Choroid plexus epithelial cell (primary cell): ENCODE data around the gene CASP3.
"Not testable (repeated sequence)": the region's sequence is repeated elsewhere in the genome, so short reads cannot be mapped to it uniquely, and the experiment has no call there.

ENCODE experiments used
- DNase-seq: peaks from one replicate; pipeline ENCODE4 v3.0.0-alpha.2; 2010; ENCODE audit warnings: low read depth
- H3K4me3 ChIP-seq: 2 replicates; pipeline ENCODE4 v1.5.1; 2011; ENCODE audit warnings: low read depth, mild to moderate bottlenecking, control low read depth, low read length, moderate library complexity
- TF ChIP-seq, protein P1 (sequence below): conservative IDR thresholded peaks from 2 replicates; pipeline ENCODE4 v1.5.1; 2011; ENCODE audit warnings: low read depth, mild to moderate bottlenecking, control low read depth, inconsistent platforms, low read length, moderate library complexity

CASP3 gene

GRCh38 chr4:184617600-184618196, 31.5 kb downstream of the CASP3 start:
- no peak overlapping the region for H3K4me3 ChIP-seq
- DNase-seq, result no peak
- TF ChIP-seq, protein P1, sequence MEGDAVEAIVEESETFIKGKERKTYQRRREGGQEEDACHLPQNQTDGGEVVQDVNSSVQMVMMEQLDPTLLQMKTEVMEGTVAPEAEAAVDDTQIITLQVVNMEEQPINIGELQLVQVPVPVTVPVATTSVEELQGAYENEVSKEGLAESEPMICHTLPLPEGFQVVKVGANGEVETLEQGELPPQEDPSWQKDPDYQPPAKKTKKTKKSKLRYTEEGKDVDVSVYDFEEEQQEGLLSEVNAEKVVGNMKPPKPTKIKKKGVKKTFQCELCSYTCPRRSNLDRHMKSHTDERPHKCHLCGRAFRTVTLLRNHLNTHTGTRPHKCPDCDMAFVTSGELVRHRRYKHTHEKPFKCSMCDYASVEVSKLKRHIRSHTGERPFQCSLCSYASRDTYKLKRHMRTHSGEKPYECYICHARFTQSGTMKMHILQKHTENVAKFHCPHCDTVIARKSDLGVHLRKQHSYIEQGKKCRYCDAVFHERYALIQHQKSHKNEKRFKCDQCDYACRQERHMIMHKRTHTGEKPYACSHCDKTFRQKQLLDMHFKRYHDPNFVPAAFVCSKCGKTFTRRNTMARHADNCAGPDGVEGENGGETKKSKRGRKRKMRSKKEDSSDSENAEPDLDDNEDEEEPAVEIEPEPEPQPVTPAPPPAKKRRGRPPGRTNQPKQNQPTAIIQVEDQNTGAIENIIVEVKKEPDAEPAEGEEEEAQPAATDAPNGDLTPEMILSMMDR, result no peak

- H3K4me3 ChIP-seq, result no peak overlapping the region
- DNase-seq, result no peak
- TF ChIP-seq, protein P1, result no peak
Observed at GRCh38 chr4:184616633-184617551, 32.4 kb downstream of the CASP3 start.

- not testable (repeated sequence) for DNase-seq, H3K4me3 ChIP-seq
Observed at GRCh38 chr4:184616168-184616567, 33.1 kb downstream of the CASP3 start.

- TF ChIP-seq, protein P1, result no peak
- DNase-seq, result no peak
- no peak overlapping the region for H3K4me3 ChIP-seq
Observed at GRCh38 chr4:184614509-184614908, 34.7 kb downstream of the CASP3 start.

DNA sequence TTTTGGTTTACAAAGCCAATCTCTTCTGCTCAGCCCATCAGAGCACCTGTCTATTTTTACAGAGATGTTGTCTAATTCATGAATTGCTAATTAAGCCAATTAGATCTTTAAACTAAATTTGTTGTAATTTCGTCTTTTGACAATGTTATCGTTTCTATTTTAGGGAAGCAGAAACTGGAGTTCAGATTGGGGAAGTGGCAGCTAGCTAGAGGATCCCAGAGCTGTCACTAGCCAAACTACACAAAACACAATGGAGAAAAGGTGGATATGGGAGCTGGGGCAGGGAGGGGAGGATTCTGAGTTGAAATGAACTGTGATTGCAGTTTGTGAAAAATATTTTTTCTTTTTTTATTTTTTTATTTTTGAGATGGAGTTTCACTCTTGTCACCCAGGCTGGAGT, 35.8 kb downstream of the CASP3 start:
- DNase-seq, result no peak
- TF ChIP-seq, protein P1, result no peak
- no peak overlapping the region for H3K4me3 ChIP-seq

- H3K4me3 ChIP-seq, result no peak overlapping the region
- DNase-seq, result no peak
- TF ChIP-seq, protein P1, result no peak
Observed at GRCh38 chr4:184612074-184612473, 37.2 kb downstream of the CASP3 start.

- H3K4me3 ChIP-seq, DNase-seq: not testable (repeated sequence)
Observed at GRCh38 chr4:184607429-184607828, 41.8 kb downstream of the CASP3 start.

GRCh38 chr4:184602857-184603256, 46.4 kb downstream of the CASP3 start:
- not testable (repeated sequence) for DNase-seq, H3K4me3 ChIP-seq

DNA sequence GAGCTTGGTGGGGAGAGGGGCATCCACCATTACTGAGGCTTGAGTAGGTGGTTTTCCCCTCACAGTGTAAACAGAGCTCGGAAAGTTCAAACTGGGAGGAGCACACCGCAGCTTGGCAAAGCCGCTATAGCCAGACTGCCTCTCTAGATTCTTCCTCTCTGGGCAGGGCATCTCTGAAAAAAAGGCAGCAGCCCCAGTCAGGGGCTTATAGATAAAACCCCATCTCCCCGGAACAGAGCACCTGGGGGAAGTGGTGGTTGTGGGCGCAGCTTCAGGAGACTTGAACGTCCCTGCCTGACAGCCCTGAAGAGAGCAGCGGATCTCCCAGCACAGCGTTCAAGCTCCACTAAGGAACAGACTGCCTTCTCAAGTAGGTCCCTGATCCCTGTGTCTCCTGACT, 48.3 kb downstream of the CASP3 start:
- H3K4me3 ChIP-seq, DNase-seq: not testable (repeated sequence)
